NCI-H2081 (cell line): ENCODE measurements around the gene ANKRD36.
"Not testable (repeated sequence)": the region's sequence is repeated elsewhere in the genome, so short reads cannot be mapped to it uniquely, and the experiment has no call there.

ENCODE experiments used
- DNase-seq, 2 experiments: peaks; one replicate each; lab custom pipeline; 2025; lab: John Stamatoyannopoulos, UW

ANKRD36 gene

GRCh38 chr2:97113882-97114255, 916 bp downstream of the ANKRD36 start:
- not testable (repeated sequence) for DNase-seq

GRCh38 chr2:97129090-97129489, 16.1 kb downstream of the ANKRD36 start:
- DNase-seq, result not testable (repeated sequence)

- not testable (repeated sequence) for DNase-seq
These were observed 31.1 kb downstream of the ANKRD36 start for GRCh38 chr2:97144016-97144415.

GRCh38 chr2:97166548-97166947, 53.6 kb downstream of the ANKRD36 start:
- DNase-seq, result not testable (repeated sequence)

- DNase-seq, result not testable (repeated sequence)
These were observed 55.0 kb downstream of the ANKRD36 start for GRCh38 chr2:97167938-97168337.

- not testable (repeated sequence) for DNase-seq
These were observed 55.6 kb downstream of the ANKRD36 start for GRCh38 chr2:97168583-97168982.

GRCh38 chr2:97180391-97180790, 67.4 kb downstream of the ANKRD36 start:
- DNase-seq, result not testable (repeated sequence)

GRCh38 chr2:97195349-97195748, 82.4 kb downstream of the ANKRD36 start:
- DNase-seq, result not testable (repeated sequence)

GRCh38 chr2:97197251-97197650, 84.3 kb downstream of the ANKRD36 start:
- not testable (repeated sequence) for DNase-seq

- DNase-seq, result not testable (repeated sequence)
These were observed 87.9 kb downstream of the ANKRD36 start for GRCh38 chr2:97200887-97201286.

GRCh38 chr2:97202643-97203250, 89.8 kb downstream of the ANKRD36 start:
- DNase-seq, result not testable (repeated sequence)

- DNase-seq, result no peak
These were observed 97.4 kb downstream of the ANKRD36 start for GRCh38 chr2:97210325-97210724.

- not testable (repeated sequence) for DNase-seq
These were observed 102.1 kb downstream of the ANKRD36 start for GRCh38 chr2:97215025-97215424.

- DNase-seq, result not testable (repeated sequence)
These were observed 118.1 kb downstream of the ANKRD36 start for GRCh38 chr2:97230848-97231585.

GRCh38 chr2:97232981-97233380, 120.0 kb downstream of the ANKRD36 start:
- not testable (repeated sequence) for DNase-seq

GRCh38 chr2:97233660-97234295, 120.8 kb downstream of the ANKRD36 start:
- DNase-seq, result not testable (repeated sequence)

GRCh38 chr2:97261192-97261591, 148.2 kb downstream of the ANKRD36 start:
- not testable (repeated sequence) for DNase-seq

- DNase-seq, result not testable (repeated sequence)
These were observed 153.5 kb downstream of the ANKRD36 start for GRCh38 chr2:97266449-97266848.

- no peak for DNase-seq
These were observed 154.6 kb downstream of the ANKRD36 start for GRCh38 chr2:97267411-97268074.

- DNase-seq, result not testable (repeated sequence)
These were observed 155.2 kb downstream of the ANKRD36 start for GRCh38 chr2:97268075-97268591.

GRCh38 chr2:97276232-97276798, 163.4 kb downstream of the ANKRD36 start:
- DNase-seq, result not testable (repeated sequence)

- DNase-seq, result not testable (repeated sequence)
These were observed 172.2 kb downstream of the ANKRD36 start for GRCh38 chr2:97285187-97285586.
